ENCODE measurements around the gene ABCA13.

GRCh38 chr7:48611993-48612392, 440.7 kb downstream of the ABCA13 start:
- TF ChIP-seq CTCF (conservative IDR thresholded peaks at IDR 0.05; ENCODE audit: low read depth, low read length): no peak
- no peak for TF ChIP-seq EZH2 (IDR thresholded peaks at IDR 0.05; ENCODE audit: low read length, unreplicated experiment)

All from PC-3 (cell line).